ENCODE measurements around the gene PLA2G4E.

The PLA2G4E gene

DNA sequence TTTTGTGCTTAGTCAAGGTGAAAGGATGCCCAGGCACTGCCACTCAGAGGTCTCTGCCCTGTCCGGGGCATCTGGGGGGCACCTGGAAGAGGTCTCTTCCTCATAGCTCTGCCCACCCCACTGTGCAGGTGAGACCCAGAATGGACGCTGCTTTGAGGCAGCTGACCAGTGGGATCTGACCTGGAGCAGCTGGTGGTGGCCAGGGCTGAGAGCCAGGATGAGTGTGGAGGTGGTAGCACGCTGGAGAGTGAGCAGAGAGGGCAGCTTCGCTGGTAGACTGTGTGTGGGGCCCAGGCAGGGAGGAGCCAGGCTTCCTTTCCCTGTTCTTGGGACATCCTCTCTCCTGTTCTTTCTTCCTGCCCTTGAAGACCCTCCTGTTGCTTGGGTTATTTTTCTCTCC lies 32.2 kb upstream of the PLA2G4E start:
- DNase-seq = peak in 1 of 2 experiments; percentile 7

DNA sequence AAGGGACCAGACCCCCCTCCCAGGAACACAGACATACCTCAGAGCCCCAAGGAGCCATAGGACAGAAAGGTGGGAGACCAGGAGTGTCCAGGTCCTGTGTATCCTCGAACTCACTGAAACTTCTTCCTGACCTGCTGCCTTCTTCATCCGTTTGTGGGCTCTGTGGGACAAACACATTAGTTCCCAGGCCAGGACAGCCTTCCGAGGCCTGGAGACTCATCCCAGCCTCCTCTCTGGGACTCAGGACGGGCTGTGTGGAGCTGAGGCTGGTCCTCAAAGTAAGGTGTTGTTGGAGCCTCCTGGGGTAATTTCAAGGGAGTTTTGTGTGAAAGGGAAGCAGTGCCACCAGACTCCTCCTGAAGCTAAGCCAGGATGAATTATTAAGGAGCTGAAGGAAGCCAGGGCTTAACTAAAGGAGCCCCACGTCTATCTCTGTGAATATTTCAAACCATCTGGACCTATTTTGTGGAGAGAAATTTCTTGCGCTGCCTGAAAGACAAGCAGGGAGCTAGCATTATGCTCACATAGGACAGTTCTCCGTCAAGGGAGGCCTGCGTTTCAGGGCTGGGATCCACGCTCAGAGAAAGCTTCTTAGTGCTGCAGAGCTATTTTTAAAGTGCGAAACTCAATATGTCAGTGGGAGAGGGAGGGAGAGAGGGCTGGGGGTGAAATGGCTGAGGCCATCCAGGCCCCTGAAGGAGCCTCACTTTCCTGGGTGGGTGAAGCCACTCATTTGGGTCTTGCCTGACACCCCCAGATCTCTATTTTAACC lies 29.8 kb upstream of the PLA2G4E start:
- DNase-seq = peak in 1 of 2 experiments; percentile 4

DNA sequence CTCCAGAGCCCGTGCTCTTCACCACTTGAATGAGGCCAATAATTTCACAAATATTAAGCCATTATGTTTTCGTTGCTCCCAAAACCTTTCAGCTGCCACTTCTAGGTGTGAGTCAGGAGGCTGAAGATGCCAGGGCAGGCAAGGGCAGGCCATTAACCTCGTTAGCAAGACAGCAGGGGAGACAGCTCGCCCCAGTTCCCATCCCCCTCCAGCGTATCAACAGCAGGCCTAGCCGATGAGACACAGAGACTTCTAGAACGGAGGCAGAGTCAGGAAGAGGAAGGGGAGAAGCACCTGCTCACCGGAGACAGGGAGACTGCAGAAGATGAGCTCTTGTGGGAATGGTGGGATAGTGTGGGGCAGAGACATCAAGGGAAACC lies 28.0 kb upstream of the PLA2G4E start:
- peak in 1 of 2 experiments; percentile 1 for DNase-seq

DNA sequence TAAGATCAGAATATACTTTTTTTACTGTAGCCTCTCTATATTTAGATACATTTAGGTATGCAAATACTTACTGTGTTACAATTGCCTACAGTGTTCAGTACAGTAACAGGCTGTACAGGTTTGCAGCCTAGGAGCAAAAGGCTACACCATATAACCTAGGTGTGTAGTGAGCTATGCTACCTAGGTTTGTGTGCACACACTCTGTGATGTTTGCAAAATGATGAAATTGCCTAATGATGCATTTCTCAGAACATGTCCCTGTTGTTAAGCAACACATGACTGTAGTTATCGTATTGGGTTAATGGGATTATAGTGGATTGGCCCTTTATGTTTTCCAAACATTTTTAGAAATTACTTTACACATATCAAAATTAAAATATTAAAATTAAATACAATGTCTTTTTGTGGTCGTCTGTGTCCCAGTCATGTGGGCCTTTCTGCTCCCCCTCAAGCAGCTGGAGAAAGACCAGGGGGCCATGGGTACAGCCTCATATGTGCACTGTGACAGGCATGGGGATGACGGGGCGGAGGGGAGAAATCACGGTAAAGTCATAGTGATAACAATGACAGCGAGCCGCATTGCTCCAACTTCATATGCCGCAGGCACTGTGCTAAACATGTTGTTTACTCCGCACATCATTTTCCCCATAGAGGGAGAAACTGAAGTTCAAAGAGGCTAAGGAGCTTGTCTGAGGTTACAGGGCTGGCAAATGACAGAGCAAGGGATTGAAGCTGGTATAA lies 27.4 kb upstream of the PLA2G4E start:
- DNase-seq = no peak

DNA sequence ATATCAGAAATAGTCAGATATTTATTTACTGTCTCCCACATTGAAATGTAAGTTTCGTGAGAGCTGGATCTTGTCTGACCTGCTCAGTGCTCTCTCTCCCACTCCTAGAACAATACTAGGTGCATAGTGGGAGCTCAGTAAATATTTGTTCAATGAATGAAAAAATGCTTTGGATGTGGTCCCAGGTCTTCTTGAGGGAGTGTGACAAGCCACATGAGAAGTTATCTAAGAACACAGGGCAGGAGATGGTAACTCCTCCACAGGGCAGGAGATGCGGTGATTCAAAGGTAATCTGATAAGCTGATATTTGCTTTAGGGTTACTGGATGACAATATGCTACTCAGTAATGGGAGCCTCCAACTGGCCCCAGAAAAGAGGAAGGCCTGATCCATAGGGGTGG lies 25.8 kb upstream of the PLA2G4E start:
- no peak for DNase-seq

DNA sequence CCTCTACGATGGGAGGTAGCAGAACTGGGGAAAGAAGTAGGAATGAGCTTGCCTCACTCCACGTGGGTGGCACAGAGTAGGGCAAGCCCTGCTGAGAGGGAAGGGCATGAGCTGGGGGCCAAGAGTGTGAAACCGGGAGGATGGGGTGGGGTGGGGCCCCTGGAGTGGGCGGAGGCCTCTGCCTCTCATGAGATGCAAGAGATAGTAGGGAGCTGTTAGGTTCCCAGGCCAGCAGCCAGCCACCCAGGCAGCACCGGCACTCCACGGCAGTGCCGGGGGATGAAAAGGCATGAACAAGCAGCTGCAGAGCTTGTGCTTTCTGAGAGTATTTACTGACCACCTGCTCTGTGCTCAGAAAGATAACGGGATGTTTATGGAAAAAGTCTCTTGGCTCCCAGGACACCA lies 24.4 kb upstream of the PLA2G4E start:
- no peak for DNase-seq

DNA sequence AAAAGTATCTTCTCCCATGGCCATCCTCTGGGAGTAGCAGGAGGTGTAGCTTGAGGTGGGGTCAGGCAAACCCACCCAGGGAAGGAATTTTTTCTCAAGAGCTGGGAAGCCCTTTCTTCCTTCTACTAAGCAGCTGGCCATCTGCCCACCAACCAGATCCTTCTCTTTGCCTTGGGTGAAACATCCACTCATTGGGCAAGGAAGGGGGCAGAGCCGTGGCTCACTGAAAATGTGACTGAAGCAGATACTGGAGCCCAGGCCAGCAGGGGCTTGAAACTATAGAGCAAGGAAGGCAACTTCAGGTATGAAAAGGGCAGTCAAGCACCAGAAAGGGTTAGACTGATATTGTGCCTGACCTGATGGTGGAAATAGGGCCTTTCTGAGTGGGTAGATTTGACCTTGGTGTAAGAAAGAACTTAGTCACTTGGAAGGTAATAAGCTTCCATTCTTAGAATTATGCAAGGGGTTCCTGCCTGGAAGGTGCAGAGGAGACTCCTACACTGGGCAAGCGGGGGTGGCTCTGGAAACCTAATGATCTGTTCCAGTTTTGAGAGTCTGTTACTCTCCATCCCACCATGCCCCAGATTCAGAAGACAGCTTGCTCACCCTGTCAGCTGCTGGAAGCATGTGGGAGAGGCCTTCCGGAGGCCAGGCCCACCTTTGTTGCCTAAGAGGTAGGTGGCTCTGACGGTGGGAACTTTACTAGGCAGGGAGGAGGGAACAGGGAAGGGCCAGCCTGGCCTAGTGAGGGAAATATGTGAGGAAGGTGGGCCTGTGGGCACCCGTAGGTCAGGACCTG lies 22.0 kb upstream of the PLA2G4E start:
- DNase-seq = no peak

DNA sequence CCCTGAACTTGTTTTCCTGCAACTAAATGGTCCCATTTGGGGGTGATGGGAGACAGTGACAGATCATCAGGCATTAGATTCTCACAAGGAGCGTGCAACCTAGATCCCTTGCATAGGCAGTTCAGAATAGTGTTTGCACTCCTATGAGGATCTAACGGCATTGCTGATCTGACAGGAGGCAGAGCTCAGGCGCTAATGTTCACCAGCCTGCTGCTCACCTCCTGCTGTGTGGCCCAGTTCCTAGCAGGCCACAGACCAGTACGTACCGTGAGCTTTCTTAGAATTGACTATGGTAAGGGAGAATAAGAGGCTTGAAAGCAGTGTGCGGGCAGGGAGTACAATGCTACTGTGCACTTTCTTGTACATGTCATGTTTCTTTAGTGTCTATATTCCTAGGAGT lies 17.6 kb upstream of the PLA2G4E start:
- no peak for DNase-seq

DNA sequence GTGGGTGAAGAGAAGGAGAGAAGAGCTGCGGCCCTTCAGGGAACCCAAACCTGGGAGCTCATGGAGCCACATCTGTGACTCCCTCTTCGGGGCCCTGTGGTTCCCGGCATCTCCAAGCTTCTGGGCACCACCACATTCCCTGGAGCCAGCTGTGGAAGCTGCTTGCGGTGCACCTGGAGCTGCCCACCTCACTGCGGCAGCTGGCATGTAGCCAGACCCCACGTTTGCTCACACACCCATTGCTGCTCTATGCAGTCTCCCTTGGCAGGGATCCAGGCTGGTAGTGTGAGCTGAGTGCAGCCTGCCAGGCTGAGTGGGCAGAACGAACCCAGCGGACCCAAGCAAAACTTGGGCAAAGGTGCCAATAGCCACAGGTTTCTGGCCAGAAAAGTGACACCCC lies 16.8 kb upstream of the PLA2G4E start:
- no peak for DNase-seq

DNA sequence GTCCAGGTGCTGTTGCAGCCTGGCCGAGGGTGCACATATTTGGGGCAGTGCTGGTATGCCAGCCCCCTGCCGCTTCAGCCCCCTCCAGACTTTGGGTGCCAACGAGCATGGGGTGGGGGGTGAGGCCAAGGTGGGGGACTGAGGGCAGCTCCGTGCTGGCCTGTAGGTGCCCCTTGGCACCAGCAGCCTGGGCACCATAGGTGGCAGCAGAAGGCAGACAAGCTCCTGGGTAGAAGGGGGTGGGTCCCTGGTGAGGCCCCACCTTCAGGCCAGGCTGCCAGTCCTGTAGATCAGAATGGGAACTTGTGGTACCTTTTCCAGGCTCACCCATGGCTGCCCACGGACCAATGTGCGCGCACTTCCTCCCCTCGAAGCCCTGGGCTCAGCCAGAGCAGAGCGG lies 16.1 kb upstream of the PLA2G4E start:
- DNase-seq = no peak

DNA sequence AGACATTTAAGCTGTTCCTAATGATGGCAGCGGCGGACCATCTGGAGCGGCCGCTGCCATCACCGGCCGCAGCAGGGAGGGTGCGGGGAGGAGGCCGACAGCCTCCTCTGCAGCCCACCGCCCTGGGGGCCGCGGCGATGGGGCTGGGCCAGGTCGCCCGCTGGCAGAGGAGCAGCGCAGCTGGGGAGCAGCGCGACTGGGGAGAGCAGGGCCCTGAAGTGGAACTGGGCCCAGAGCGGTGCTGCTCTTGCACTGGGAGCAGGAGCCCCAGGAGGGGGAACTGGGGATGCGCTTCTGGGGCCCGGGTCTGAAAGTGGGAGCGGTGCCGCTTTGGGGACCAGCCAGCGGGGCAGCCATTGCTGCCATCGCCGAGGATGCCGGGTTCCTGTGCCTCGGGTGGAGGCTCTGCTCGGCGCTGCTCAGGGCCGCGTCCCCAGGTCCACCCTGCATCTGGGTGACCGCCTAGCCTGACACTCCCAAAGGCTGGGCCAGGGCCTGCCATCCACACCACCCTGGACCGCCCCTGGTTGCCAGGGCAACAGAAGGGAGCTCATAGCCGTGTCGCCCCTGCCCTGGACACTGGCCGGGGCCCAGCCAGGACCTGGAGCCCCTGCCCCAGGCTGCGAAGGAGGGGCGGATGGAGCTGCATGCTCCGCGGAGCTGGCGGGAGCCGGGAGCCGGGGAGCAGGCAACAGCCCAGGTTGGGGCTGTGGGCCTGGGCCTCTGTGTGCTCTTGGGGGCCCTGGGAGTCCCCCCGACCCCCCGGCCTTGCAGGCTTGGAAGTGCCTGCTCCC lies 15.5 kb upstream of the PLA2G4E start:
- no peak for DNase-seq

DNA sequence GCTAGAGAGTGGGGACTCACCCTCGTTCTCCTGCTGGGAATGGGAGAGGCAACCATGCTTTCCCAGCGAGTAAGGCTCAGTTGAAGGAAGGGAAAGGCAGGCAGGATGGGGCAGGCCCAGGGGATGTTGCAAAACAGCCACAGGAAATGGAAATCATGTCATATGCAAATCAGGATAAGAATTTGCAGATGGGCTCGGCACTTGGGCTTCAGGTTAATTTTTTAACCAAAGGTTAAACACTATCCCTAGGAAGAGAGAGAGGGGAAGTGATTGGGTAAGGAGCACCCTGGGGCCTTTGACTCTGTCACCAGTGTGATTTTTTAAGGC lies 14.6 kb upstream of the PLA2G4E start:
- DNase-seq = no peak

DNA sequence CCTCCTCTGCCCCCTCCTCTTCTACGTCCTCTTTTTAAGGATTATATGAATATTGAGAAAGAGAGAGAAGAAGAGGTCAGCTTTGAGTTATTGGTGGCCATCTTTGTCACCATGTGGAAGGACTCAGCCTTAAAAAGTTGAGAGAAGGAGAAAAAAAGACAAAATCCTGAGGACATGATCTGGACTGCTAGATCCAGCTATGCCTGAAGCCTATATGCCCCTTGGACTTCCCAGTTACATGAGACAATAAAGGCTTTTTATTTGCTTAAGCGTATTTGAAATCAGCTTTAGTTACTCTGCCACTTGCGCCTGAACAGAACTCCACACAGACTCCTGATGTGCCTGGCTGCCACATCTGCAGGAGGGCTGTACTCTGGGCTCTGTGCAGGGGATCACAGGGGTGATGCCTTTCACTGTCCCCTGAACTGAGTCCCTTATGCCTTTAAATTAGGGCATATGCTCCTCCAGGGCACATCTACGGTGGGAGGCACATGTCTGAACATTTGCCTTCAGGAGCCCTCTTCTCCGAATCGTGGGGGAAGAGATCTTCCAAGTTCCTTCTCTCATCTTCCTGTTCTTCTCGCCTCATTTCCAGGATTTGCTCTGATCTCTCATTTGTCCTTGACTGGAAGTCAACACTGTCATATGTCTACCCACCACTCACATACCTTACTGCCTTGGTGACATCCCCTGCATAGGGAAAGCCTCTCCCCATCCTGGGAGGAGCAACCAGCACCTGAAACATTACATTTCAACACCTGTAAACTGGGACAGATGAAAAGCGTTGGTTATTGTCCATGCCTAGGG lies 14.0 kb upstream of the PLA2G4E start:
- no peak for DNase-seq

DNA sequence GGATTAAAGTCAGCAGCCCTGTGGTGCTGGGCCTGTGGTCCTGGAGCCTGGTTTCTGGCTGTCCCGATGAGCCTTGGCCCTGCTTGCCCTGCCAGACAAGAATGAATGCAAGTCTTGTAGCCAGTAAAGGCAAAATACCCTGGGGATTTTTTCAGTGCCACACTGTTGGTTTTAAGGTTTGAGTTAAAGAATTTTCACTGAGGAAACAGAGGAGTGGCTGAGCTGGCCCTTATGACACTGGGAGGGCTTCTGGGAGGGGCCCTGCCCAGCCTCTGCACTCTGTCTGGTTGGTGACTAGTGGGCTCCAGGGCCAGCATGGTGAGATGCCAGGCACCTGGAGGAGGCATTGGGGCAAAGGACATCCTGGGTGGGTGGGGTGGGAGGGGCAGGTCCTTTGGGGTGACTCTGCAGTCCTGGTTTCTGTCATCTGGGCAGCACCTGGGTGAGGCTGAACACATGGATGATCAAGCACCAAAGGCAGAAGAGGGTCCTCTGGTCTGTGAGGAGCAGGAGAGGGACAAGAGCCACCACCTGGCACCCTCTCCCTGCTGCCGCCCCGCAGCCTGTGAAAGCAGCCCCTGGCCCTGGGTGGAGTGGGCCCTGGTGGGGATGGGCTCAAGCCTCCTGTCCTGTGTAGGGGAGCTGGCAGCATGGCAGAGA lies 12.5 kb upstream of the PLA2G4E start:
- no peak for DNase-seq

DNA sequence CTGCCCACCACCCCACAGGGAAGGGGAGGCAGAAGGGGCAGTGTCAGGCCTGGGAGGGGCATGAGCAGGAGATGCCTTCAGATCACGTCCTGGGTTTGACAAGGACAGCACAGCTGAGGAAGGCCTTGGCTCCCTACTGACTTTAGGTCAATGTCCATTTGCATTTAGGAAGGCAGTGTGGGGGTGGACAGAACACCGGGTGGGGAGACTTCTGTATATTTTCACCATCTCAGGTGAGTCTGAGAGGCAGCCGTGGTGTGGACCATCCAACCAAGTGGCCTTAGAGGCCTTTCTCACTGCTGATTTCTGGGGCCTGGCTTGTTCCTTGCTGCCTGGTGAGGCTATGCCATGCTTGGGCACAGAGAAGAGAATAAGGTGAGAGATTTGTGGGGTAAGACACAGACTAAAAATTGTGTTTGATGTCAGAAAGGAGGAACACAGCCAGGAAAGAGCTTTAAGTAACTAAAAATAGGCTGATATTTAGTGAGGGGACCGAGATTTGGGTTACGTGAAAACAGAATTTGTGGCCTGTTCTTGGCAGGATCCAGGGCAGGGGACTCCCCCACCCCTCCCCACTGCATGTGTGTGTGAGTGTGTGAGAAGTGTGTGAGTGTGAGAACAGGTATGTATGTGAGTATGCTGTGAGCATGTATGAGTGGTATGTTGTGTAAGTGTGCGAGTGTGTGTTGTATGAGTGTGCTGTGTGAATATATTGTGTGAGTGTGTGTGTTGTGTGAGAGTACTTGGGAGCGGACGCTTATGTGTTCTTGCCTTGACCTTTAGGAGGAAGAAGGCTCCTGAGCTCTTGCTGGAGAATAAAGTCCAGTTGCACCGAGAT lies 11.8 kb upstream of the PLA2G4E start:
- DNase-seq = no peak

DNA sequence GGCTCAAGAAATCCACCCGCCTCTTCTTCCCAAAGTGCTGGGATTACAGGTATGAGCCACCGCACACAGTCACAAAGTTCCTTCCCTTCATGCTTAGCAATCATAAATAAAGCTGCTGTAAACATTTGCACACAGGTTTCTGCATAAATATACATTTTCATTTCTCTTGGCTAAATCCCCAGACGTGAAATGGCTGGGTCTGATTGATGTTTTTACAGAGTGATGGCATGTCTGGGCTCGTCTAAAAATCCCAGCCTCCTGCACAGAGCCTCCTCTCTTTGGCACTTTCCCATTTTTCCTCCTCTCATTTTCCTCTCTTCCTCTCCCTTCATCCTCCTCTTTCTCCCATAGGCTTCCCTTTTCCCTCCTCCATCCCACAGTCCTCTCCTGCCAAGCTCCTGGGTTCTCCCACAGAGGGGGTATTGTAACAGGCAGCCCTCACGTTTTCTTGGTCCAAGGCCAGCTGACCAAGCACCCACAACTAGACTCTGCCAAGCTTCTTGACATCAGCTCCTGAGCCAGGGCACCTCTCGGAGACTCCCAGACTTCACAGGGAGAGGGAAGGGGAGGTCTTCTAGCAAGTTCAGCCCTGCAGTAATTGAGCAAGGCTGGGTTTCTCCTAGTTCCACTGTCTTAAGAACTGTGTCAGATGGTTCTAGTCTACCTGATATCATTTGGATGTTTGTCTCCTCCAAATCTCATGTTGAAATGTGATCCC lies 10.5 kb upstream of the PLA2G4E start:
- no peak for DNase-seq

DNA sequence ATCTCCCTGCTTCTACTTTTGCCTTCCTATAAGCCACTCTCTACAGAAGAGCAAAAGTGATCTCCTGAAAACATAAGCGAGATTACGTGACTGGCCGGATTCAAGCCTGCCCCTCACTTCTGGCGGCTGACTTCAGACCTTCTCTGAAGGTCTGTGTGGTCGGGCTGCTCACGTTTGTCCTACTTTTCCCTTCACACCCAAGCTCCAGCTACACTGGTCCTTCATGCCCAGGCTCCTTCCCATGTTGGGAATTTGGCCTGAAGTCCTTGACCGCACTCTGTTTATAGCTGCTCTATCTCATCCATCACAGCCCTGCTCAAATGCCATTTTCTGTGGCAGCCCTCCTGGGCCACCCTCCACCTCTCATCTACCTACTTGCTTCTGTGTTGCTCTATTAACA lies 6.7 kb upstream of the PLA2G4E start:
- DNase-seq = no peak

DNA sequence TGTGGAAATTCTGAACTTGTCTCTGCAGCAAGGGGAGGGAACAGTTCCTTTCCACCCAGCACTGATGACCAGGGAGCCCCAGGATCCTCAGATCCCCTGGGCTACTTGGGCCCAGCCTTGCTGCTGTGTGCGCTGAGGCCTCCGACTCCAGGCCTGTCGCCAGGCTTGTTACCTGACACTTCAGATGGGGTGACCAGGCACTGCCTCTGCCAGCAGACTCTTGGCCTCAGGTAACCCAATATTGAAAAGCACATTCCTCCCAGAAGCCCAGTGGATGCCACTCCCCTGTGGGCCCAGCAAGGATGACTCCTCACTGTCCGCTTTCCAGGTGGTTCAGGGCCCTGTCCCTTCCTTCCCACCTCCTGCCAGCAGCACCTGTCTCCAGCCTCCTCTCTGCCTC lies 3.5 kb upstream of the PLA2G4E start:
- no peak for DNase-seq

DNA sequence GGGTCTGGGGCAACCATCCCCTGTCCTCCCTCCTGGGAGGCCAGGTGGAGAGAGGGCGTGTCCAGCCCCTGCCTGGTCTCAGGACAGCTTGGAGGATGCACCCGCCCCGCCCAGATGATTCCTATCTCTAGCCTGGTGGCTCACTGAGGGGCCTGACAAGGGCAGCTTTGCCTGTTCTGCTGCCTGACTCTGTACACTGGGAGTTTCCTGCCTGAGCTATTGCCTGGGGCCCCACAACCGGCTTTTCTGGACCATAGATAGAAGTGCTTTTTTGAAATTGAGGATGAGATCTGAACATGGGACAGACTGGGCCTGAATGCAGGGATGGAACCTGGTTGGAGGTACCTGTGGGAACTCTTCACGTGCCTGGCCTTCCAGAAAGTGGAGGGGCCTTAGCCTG lies 751 bp upstream of the PLA2G4E start:
- no peak for DNase-seq
